Muscle of leg (tissue), 11 donors: ENCODE data around the gene MAGI2. TPM values are rescaled to one million over a fixed set of nuclear protein-coding genes. Genes with fewer than 3 reads are reported as not detected.

ENCODE experiments used
- DNase-seq: peaks from one replicate; pipeline ENCODE4 v3.0.0; 2013
- H3K27ac ChIP-seq: one replicate; pipeline ENCODE4 v1.5.1; 2013; ENCODE audit warnings: mild to moderate bottlenecking, low read length, control low read depth
- H3K27me3 ChIP-seq: one replicate; pipeline ENCODE4 v1.6.1; 2013; ENCODE audit warnings: low read length; ENCODE audit not compliant: control insufficient read depth, insufficient read depth
- H3K36me3 ChIP-seq: one replicate; pipeline ENCODE4 v1.6.1; 2013; ENCODE audit warnings: low read length; ENCODE audit not compliant: control insufficient read depth, insufficient read depth
- H3K4me1 ChIP-seq: one replicate; pipeline ENCODE4 v1.6.1; 2013; ENCODE audit warnings: low read length; ENCODE audit not compliant: control insufficient read depth, insufficient read depth
- H3K4me3 ChIP-seq: one replicate; pipeline ENCODE4 v1.5.1; 2013; ENCODE audit warnings: low read length, control low read depth
- H3K9me3 ChIP-seq: replicated peaks from 2 replicates; pipeline ENCODE4 v1.6.1; 2013; ENCODE audit warnings: low read depth, low read length; ENCODE audit not compliant: control insufficient read depth
- WGBS: methylation state at CpG from one replicate; pipeline ENCODE4 v1.1.5; 2013; ENCODE audit warnings: missing lambda C conversion rate; ENCODE audit not compliant: insufficient coverage; 5-methylcytosine and 5-hydroxymethylcytosine counted together
- polyA plus RNA-seq, 8 donors: library from polyadenylated mRNA; unstranded; fragments of 120-200 nt; gene quantifications; one replicate each; pipeline versions ENCODE4 v1.2.1 to v1.2.3, GENCODE V29; 2013; ENCODE audit warnings: inconsistent platforms in 1 of 8, low replicate concordance in 1 of 8; ENCODE audit not compliant: insufficient read length in 8 of 8, insufficient read depth in 1 of 8
- total RNA-seq: library from RNA; stranded (reverse); fragments of 120-200 nt; gene quantifications from one replicate; pipeline ENCODE4 v1.2.4, GENCODE V29; 2013

MAGI2 gene
- total and polyA plus RNA-seq, 9 donors: 3.5 to 6.3 (median 5.2) TPM

DNA sequence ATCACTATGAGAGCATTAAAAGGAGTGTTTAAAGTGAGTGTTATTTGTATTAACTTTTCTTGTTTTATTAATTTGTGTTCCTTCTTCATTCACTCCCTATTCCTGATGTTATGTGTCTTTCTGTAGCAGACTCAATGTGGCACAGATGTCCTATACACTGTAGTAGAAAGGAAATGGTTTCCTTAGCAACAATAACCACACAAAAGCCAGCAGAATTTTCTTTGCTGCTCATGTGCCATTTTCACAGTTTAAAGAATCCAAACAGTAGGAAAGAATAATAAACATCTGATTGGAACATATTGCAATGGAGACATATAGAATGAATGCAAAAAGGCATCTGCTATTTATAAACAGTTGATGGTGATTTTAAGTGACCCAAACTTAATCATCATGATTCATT, 891.3 kb downstream of the MAGI2 start:
- peak; percentile 6 for DNase-seq
- no peak overlapping the region for H3K4me3 ChIP-seq
- no peaks in the 10 kb centered on the region for H3K27me3 ChIP-seq
- H3K4me1 ChIP-seq: no peaks in the 10 kb centered on the region
- no peaks in the 10 kb centered on the region for H3K9me3 ChIP-seq
- no peak overlapping the region for H3K27ac ChIP-seq
- no peaks in the 10 kb centered on the region for H3K36me3 ChIP-seq

- H3K4me3 ChIP-seq: no peak overlapping the region
- H3K4me1 ChIP-seq: no peaks in the 10 kb centered on the region
- H3K27ac ChIP-seq: no peak overlapping the region
- no peaks in the 10 kb centered on the region for H3K9me3 ChIP-seq
- no peaks in the 10 kb centered on the region for H3K36me3 ChIP-seq
- H3K27me3 ChIP-seq: no peaks in the 10 kb centered on the region
- DNase-seq: no peak
- WGBS: 40% methylated on average over 1 of the region's 3 CpGs
Measured at GRCh38 chr7:78558566-78558965, 894.9 kb downstream of the MAGI2 start.

DNA sequence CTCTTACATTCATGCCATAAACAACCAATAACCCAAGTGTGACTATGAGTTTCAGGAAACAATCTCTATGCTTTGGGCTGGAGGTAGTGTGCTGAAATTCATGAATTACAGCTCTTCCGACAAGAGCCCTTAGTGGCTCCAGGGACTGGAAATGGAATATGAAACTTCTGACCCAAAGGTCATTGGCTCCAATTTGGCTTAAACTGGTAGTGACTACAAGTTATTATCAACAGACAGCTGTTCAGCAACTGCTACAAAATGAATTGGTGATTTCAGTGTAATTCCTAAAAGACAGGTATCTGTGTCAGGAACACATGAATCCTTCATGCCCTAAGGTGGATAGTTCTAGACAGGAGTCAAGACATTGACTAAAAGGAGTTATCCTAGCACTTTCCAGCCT, 909.5 kb downstream of the MAGI2 start:
- peak; percentile 23 for DNase-seq
- WGBS: 40% methylated on average over 1 of the region's 1 CpG

GRCh38 chr7:78542981-78543380, 910.5 kb downstream of the MAGI2 start:
- WGBS: no CpG with 5 or more reads among the region's 2 CpGs
- Histone ChIP-seq H3K27me3 (no peaks in the 10 kb centered on the region), H3K4me1 (no peaks in the 10 kb centered on the region), H3K36me3 (no peaks in the 10 kb centered on the region), H3K27ac (no peak overlapping the region), H3K4me3 (no peak overlapping the region), H3K9me3 (no peaks in the 10 kb centered on the region)
- DNase-seq: no peak

More for the DNA sequence above, 909.5 kb downstream of the MAGI2 start:
- Histone ChIP-seq H3K27ac (no peak overlapping the region), H3K27me3 (no peaks in the 10 kb centered on the region), H3K9me3 (no peaks in the 10 kb centered on the region), H3K36me3 (no peaks in the 10 kb centered on the region), H3K4me1 (no peaks in the 10 kb centered on the region), H3K4me3 (no peak overlapping the region)

- WGBS: 50% methylated on average over 2 of the region's 5 CpGs
- Histone ChIP-seq H3K9me3 (no peaks in the 10 kb centered on the region), H3K36me3 (no peaks in the 10 kb centered on the region), H3K27me3 (no peaks in the 10 kb centered on the region), H3K4me3 (no peak overlapping the region), H3K27ac (no peak overlapping the region), H3K4me1 (no peaks in the 10 kb centered on the region)
- DNase-seq: no peak
Measured at GRCh38 chr7:78542541-78542940, 910.9 kb downstream of the MAGI2 start.

DNA sequence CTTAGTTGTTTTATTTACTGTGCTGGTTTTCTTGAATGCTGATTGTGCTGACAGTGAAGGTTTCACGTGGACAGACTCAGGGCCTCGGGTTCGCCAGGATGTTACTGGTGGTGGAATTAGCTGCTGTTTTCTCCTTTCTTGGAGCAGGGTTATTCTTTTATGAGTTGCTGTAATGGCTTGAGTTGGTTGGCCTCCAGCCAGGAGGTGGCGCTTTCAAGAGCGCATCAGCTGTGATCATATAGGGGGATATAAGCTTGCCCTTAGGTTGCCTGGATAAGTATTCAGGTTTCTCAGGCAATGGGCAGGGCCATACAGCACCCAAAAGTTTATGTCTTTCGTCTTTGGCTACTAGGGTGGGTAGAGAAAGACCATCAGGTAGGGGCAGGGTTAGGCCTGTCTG, 913.6 kb downstream of the MAGI2 start:
- Histone ChIP-seq H3K27me3 (no peaks in the 10 kb centered on the region), H3K4me3 (no peak overlapping the region), H3K36me3 (no peaks in the 10 kb centered on the region), H3K27ac (no peak overlapping the region), H3K4me1 (no peaks in the 10 kb centered on the region), H3K9me3 (no peaks in the 10 kb centered on the region)
- no peak for DNase-seq
- 88% methylated on average over 6 of the region's 6 CpGs for WGBS

- no peaks in the 10 kb centered on the region for H3K4me1 ChIP-seq
Measured at GRCh38 chr7:78535655-78536054, 917.8 kb downstream of the MAGI2 start.

DNA sequence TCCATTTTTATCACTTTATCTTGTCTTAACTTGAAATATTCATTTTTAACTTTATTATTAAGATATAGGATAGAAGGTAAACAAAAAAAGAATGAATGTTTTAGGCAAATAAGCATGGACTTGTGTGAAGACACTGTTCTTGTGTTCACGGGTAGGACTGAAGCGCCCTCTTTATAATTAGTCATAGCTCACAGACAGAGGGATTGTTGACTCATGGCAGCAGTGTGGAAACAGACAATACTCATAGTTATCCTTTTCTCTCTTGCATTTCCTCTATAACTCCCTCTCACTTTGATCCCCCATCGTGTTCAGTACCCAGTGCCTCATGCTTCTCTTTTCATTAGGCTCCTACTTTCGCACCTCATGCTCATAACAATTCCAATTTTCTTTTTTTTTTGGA, 923.1 kb downstream of the MAGI2 start:
- no peaks in the 10 kb centered on the region for H3K9me3 ChIP-seq
- H3K4me3 ChIP-seq: no peak overlapping the region
- H3K36me3 ChIP-seq: no peaks in the 10 kb centered on the region
- no peak for DNase-seq
- H3K4me1 ChIP-seq: no peaks in the 10 kb centered on the region
- no peaks in the 10 kb centered on the region for H3K27me3 ChIP-seq
- H3K27ac ChIP-seq: no peak overlapping the region
- 68% methylated on average over 3 of the region's 4 CpGs for WGBS

More at GRCh38 chr7:78535655-78536054, 917.8 kb downstream of the MAGI2 start:
- Histone ChIP-seq H3K27ac (no peak overlapping the region), H3K4me3 (no peak overlapping the region), H3K36me3 (no peaks in the 10 kb centered on the region), H3K27me3 (no peaks in the 10 kb centered on the region), H3K9me3 (no peaks in the 10 kb centered on the region)
- DNase-seq: no peak
- WGBS: 62% methylated on average over 3 of the region's 7 CpGs

DNA sequence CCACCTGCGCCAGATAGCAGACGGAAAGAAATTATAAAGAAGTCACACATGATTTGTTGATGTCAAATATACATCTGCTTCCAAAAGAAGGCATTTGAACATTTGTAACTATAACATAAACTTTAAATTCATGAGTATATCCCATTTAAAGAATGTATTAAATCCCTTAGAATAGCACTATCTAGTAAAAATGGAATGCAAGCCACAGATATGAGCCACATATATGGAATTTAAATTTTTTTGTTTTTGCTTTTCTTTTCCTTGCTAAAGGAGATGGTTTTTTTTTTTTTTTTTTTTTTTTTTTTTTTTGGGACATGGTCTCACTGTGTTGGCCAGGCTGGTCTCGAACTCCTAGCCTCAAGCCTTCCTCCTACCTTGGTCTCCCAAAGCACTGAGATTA, 924.1 kb downstream of the MAGI2 start:
- no peak overlapping the region for H3K4me3 ChIP-seq
- no CpG with 5 or more reads among the region's 3 CpGs for WGBS
- no peaks in the 10 kb centered on the region for H3K9me3 ChIP-seq
- no peak overlapping the region for H3K27ac ChIP-seq
- H3K4me1 ChIP-seq: no peaks in the 10 kb centered on the region
- DNase-seq: no peak
- no peaks in the 10 kb centered on the region for H3K36me3 ChIP-seq
- H3K27me3 ChIP-seq: no peaks in the 10 kb centered on the region

DNA sequence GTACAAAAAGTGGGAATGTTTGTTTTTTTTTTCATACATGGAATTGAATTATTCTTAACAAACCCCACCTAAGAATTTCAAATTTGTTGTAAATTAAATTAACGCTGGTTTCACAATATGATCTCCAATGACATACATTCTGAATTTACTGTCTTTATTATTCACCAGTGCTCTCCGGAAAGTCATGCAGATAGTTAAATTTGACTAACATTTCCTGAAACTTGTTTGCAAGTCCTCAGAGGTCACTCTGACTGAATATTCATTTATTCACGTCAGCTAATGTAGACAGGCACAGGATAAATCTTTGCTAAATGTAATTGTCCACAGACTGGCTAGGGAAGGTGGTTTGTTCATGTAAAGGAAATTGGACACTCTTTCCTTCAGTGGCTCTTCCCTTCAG, 924.5 kb downstream of the MAGI2 start:
- WGBS: no CpG with 5 or more reads among the region's 3 CpGs

DNA sequence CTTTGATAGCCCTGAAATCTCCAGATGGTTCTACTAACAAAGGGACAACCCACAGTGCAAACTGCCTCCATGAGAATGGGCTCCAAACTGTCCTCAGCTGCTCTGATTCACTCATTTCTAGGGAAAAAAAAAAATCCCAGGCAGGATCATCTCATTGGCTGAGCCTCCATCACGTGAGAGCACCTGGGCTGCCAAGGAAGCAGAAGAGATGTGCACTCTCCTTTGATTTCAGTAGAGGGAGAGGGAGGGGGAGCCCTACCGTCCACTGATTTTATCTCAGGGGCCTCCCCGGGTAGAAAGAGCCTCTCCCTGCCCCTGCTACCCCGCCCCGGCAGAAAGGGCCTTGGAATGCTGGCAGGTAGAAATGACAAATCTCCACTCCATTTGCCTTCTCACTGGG, 929.5 kb downstream of the MAGI2 start:
- whole genome bisulfite sequencing: no CpG with 5 or more reads among the region's 5 CpGs
- H3K9me3 ChIP-seq: no peaks in the 10 kb centered on the region

More for the DNA sequence above, 924.5 kb downstream of the MAGI2 start:
- H3K9me3 ChIP-seq: no peaks in the 10 kb centered on the region
- no peaks in the 10 kb centered on the region for H3K4me1 ChIP-seq
- no peaks in the 10 kb centered on the region for H3K36me3 ChIP-seq
- no peaks in the 10 kb centered on the region for H3K27me3 ChIP-seq
- H3K4me3 ChIP-seq: no peak overlapping the region
- no peak for DNase-seq
- H3K27ac ChIP-seq: no peak overlapping the region

More for the DNA sequence above, 929.5 kb downstream of the MAGI2 start:
- Histone ChIP-seq H3K36me3 (no peaks in the 10 kb centered on the region), H3K4me1 (no peaks in the 10 kb centered on the region), H3K4me3 (no peak overlapping the region), H3K27ac (no peak overlapping the region), H3K27me3 (no peaks in the 10 kb centered on the region)
- no peak for DNase-seq
